Adrenal gland (tissue), 5 donors: ENCODE results near the gene RAB3B.

Experiments used
- CTCF ChIP-seq, 6 experiments: fragments of 450-650 bp in 4 of 6; fragments of 200-600 bp in 2 of 6; sonication (generic) in 1 of 6; IDR thresholded peaks; 1 replicate in 5 of 6; 2 replicates in 1 of 6; pipeline versions ENCODE4 v1.5.1 to v1.8.0; 2016 to 2021; ENCODE audit warnings: antibody characterized with exemption in 6 of 6, mild to moderate bottlenecking in 2 of 6, moderate library complexity in 1 of 6
- POLR2A ChIP-seq, 2 donors: fragments of 450-650 bp; IDR thresholded peaks; one replicate each; pipeline ENCODE4 v1.6.1; 2017; ENCODE audit warnings: antibody characterized with exemption in 2 of 2, mild to moderate bottlenecking in 2 of 2, moderate library complexity in 1 of 2
- donor health status: DM: no; HTN: no; CAD: no.

- no peak for TF ChIP-seq CTCF (IDR thresholded peaks at IDR 0.05)
- no peak for TF ChIP-seq POLR2A (IDR thresholded peaks at IDR 0.05)
Observed at GRCh38 chr1:52032124-52032784, 41.8 kb upstream of the RAB3B start.
